Neural progenitor cell (in vitro differentiated cells): ENCODE measurements around the gene LIMD2. TPM values are rescaled to one million over a fixed set of nuclear protein-coding genes. Genes with fewer than 3 reads are reported as not detected.
A peak's percentile ranks its signal among the peaks of the same experiment; 100 is the strongest.

Source experiments
- DNase-seq: peaks from one replicate; pipeline ENCODE4 v3.0.0-alpha.2; 2016; ENCODE audit warnings: low spot score
- H2AFZ ChIP-seq: fragments of 200-600 bp; sonication (generic); replicated peaks from 2 replicates; pipeline ENCODE4 v1.6.1; 2016; ENCODE audit warnings: antibody characterized with exemption
- H3F3A ChIP-seq: fragments of 200-600 bp; sonication (generic); 2 replicates; pipeline ENCODE4 v1.6.1; 2016; ENCODE audit warnings: antibody characterized with exemption, low read depth
- H3K27ac ChIP-seq: fragments of 200-600 bp; sonication (generic); 2 replicates; pipeline ENCODE4 v1.5.1; 2016; ENCODE audit warnings: mild to moderate bottlenecking
- H3K27me3 ChIP-seq: fragments of 200-600 bp; sonication (generic); 2 replicates; pipeline ENCODE4 v1.6.1; 2016; ENCODE audit warnings: mild to moderate bottlenecking, moderate library complexity
- H3K36me3 ChIP-seq: fragments of 200-600 bp; sonication (generic); 2 replicates; pipeline ENCODE4 v1.5.1; 2016
- H3K4me1 ChIP-seq: fragments of 200-600 bp; sonication (generic); 2 replicates; pipeline ENCODE4 v1.6.1; 2016; ENCODE audit warnings: mixed run types
- H3K4me2 ChIP-seq: fragments of 200-600 bp; sonication (generic); 2 replicates; pipeline ENCODE4 v1.6.1; 2016
- H3K4me3 ChIP-seq: fragments of 200-600 bp; sonication (generic); 2 replicates; pipeline ENCODE4 v1.5.1; 2016
- H3K79me2 ChIP-seq: fragments of 200-600 bp; sonication (generic); 2 replicates; pipeline ENCODE4 v1.6.1; 2016; ENCODE audit warnings: low read depth
- H3K9ac ChIP-seq: fragments of 200-600 bp; sonication (generic); 2 replicates; pipeline ENCODE4 v1.6.1; 2016
- H3K9me3 ChIP-seq: fragments of 200-600 bp; sonication (generic); 2 replicates; pipeline ENCODE4 v1.5.1; 2016; ENCODE audit warnings: low read depth
- H4K20me1 ChIP-seq: fragments of 200-600 bp; sonication (generic); 2 replicates; pipeline ENCODE4 v1.6.1; 2016; ENCODE audit warnings: low read depth
- H3K27ac Mint-ChIP-seq: 3 replicates; pipeline ENCODE4 v1.8.0; 2021; ENCODE audit warnings: mixed read lengths
- H3K27me3 Mint-ChIP-seq: 2 replicates; pipeline ENCODE4 v1.8.0; 2022; ENCODE audit warnings: low read depth, mild to moderate bottlenecking, inconsistent platforms, moderate library complexity, mixed read lengths; ENCODE audit not compliant: insufficient read depth
- H3K36me3 Mint-ChIP-seq: 3 replicates; pipeline ENCODE4 v1.8.0; 2021; ENCODE audit warnings: mixed read lengths
- H3K4me1 Mint-ChIP-seq: 3 replicates; pipeline ENCODE4 v1.8.0; 2021; ENCODE audit warnings: mixed read lengths
- H3K4me3 Mint-ChIP-seq: 3 replicates; pipeline ENCODE4 v1.8.0; 2021; ENCODE audit warnings: mild to moderate bottlenecking, moderate library complexity, mixed read lengths
- H3K9me3 Mint-ChIP-seq: 3 replicates; pipeline ENCODE4 v1.8.0; 2020; ENCODE audit warnings: mixed read lengths
- EZH2 ChIP-seq: fragments of 200-600 bp; sonication (generic); IDR thresholded peaks from 2 replicates; pipeline ENCODE4 v1.6.1; 2017; ENCODE audit warnings: antibody characterized with exemption, mild to moderate bottlenecking, moderate library complexity
- EZH2phosphoT487 ChIP-seq: fragments of 200-600 bp; sonication (generic); IDR thresholded peaks from 2 replicates; pipeline ENCODE4 v1.6.1; 2017; ENCODE audit warnings: antibody characterized with exemption
- total RNA-seq: library from RNA; depleted of rRNA; stranded (reverse); fragments of >200 nt; gene quantifications from 2 replicates; pipeline ENCODE4 v1.2.3, GENCODE V29; 2015; ENCODE audit warnings: low replicate concordance
- TF ChIP-seq, protein P1 (sequence below): fragments of 200-600 bp; sonication (generic); IDR thresholded peaks from 2 replicates; pipeline ENCODE4 v1.5.1; 2017; ENCODE audit warnings: antibody characterized with exemption, mild to moderate bottlenecking

LIMD2 gene
- total RNA-seq, 1 donor from 2014 or later, result 7.0 TPM

DNA sequence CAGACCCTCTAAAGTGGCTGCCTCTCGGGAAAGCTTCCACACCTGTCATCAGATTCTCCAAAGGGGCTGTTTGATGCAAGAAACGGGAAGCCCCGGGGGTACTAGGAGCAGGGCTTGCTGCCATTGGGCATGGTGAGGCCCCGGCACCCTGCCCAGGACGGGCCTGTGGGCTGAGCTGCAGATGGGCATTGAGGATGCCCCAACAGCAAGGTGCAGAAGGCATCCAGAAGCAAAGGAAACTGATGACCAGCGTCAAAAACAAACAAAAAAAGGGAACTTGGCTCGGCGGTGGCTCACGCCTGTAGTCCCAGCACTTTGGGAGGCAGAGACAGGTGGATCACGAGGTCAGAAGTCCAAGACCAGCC lies 1.5 kb upstream of the LIMD2 start:
- H3K4me3 Mint-ChIP-seq, result peak overlapping the region; percentile 80
- peaks cover 55% of the 10 kb centered on the region for H4K20me1 ChIP-seq
- H3F3A ChIP-seq, result peaks cover 39% of the 10 kb centered on the region
- H3K36me3 ChIP-seq, result no peaks in the 10 kb centered on the region
- H3K27ac Mint-ChIP-seq, result peak overlapping the region; percentile 78
- no peak overlapping the region for H3K27ac ChIP-seq
- H3K27me3 ChIP-seq, result peaks cover 12% of the 10 kb centered on the region
- peak overlapping the region; percentile 85 for H3K4me3 ChIP-seq
- H3K4me1 ChIP-seq, result peaks cover 11% of the 10 kb centered on the region
- H3K9ac ChIP-seq, result no peak overlapping the region
- H3K27me3 Mint-ChIP-seq, result peaks cover 6% of the 10 kb centered on the region
- H3K9me3 ChIP-seq, result no peaks in the 10 kb centered on the region
- no peak for DNase-seq
- H3K4me2 ChIP-seq, result peak overlapping the region; percentile 98
- no peaks in the 10 kb centered on the region for H3K9me3 Mint-ChIP-seq
- no peak for TF ChIP-seq EZH2phosphoT487
- TF ChIP-seq EZH2, result no peak
- TF ChIP-seq, protein P1, sequence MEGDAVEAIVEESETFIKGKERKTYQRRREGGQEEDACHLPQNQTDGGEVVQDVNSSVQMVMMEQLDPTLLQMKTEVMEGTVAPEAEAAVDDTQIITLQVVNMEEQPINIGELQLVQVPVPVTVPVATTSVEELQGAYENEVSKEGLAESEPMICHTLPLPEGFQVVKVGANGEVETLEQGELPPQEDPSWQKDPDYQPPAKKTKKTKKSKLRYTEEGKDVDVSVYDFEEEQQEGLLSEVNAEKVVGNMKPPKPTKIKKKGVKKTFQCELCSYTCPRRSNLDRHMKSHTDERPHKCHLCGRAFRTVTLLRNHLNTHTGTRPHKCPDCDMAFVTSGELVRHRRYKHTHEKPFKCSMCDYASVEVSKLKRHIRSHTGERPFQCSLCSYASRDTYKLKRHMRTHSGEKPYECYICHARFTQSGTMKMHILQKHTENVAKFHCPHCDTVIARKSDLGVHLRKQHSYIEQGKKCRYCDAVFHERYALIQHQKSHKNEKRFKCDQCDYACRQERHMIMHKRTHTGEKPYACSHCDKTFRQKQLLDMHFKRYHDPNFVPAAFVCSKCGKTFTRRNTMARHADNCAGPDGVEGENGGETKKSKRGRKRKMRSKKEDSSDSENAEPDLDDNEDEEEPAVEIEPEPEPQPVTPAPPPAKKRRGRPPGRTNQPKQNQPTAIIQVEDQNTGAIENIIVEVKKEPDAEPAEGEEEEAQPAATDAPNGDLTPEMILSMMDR, result no peak
- no peaks in the 10 kb centered on the region for H3K79me2 ChIP-seq
- H2AFZ ChIP-seq, result no peak overlapping the region
- H3K4me1 Mint-ChIP-seq, result peaks cover 17% of the 10 kb centered on the region
- H3K36me3 Mint-ChIP-seq, result peaks cover 13% of the 10 kb centered on the region

DNA sequence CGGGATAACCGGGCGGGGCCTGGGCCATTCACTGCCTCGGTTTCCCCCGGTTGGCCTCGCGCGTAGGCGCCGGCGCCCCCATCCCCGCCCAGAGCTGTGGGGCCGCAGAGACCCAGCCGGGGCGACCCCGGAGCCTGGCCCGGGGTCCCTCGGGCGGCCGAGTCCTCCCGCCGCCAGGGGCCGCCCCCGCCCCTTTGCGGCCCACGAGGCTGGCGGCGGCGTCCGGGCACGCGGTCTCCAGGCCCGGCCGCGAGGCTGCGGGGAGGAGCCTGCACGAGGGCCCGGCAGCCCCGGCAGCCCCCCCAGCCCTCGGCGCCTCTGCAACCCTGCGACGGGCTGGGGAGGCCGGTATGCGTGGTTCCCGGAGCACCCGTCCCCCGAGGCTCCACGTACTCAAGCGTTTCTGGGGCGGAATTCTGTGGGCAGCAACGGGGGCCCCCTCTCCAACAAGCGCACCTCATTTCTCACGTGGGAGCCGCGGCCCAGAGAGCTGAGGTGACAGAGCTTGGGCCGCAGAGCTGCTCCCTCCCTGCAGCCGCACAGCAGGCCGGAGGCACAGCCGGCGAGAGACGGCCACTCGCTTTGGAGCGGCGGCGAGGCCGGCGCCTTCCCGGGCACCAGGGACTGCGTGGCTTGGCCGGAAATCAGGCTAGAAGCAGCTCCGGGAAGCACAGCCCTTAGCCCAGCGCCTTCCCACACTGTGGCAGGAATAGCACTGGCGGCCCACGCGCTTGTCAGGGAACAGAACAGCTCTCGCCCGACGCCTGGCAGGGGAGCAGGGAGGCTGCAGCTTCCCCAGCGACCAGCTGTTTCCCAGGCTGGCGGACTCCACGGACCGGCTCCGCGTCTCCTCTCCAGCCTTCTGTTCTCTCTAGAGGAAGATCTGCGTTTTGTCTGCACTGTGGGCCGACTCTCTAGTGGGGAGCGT lies 867 bp upstream of the LIMD2 start:
- no peaks in the 10 kb centered on the region for H3K9me3 ChIP-seq
- TF ChIP-seq EZH2phosphoT487, result peak; percentile 20
- TF ChIP-seq, protein P1, result peak; percentile 43
- TF ChIP-seq EZH2, result peak; percentile 44
- Mint-ChIP-seq H3K4me1 (peaks cover 15% of the 10 kb centered on the region), H3K9me3 (no peaks in the 10 kb centered on the region), H3K36me3 (peaks cover 15% of the 10 kb centered on the region), H3K27ac (peak overlapping the region; percentile 78), H3K27me3 (peaks cover 8% of the 10 kb centered on the region), H3K4me3 (peak overlapping the region; percentile 80)
- no peaks in the 10 kb centered on the region for H3K36me3 ChIP-seq
- DNase-seq, result peak; percentile 74
- peak overlapping the region; percentile 98 for H3K4me2 ChIP-seq
- peaks cover 12% of the 10 kb centered on the region for H3K27me3 ChIP-seq
- no peaks in the 10 kb centered on the region for H3K79me2 ChIP-seq
- peaks cover 11% of the 10 kb centered on the region for H3K4me1 ChIP-seq
- peak overlapping the region; percentile 76 for H2AFZ ChIP-seq
- H3K4me3 ChIP-seq, result peak overlapping the region; percentile 85
- no peak overlapping the region for H3K9ac ChIP-seq
- peaks cover 41% of the 10 kb centered on the region for H3F3A ChIP-seq
- peak overlapping the region; percentile 68 for H3K27ac ChIP-seq
- peaks cover 57% of the 10 kb centered on the region for H4K20me1 ChIP-seq

DNA sequence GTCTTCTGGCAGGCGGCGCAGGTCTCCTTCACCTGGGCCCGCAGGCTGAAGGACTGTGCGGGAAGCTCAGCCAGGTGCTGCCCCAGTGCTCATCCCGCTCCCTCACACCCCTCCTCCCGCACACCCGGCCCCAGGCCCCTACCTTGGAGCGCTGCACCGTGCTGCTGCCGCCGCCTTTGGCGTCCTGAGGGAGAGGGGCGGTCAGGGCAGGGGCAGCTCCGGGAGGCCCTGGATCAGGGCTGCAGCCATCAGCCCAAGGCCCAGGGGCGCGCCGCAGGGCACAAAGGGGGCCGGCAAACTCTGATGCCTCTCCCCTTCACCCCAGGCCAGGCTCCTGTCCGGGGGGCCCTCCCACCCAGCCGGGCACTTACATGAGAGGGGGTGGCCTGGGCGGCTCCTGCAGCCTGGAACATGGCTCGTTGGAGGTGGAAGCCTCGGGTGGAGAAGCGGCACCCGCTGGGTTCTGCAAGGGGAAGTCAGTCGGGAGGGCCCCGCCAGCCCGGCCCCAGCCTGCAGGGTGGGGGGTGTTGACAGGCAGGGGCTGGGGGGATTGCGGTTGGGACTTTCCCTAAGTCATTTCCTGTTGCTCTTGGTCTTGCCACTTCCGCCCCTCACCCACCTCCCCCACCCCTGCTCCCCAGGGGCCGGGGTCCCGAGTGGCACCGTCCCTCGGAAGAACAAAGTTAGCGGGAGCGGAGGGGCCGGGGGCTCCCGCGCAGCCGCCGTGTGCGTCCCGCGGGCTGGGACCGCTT lies 863 bp downstream of the LIMD2 start:
- Histone ChIP-seq H3K4me3 (peak overlapping the region; percentile 85), H3K9ac (no peak overlapping the region), H3K79me2 (no peaks in the 10 kb centered on the region), H3K4me1 (peaks cover 11% of the 10 kb centered on the region), H3K4me2 (peak overlapping the region; percentile 98), H3K27me3 (peaks cover 12% of the 10 kb centered on the region), H3K36me3 (no peaks in the 10 kb centered on the region), H3F3A (peaks cover 47% of the 10 kb centered on the region), H3K27ac (no peak overlapping the region), H2AFZ (no peak overlapping the region), H4K20me1 (peaks cover 56% of the 10 kb centered on the region), H3K9me3 (no peaks in the 10 kb centered on the region)
- Mint-ChIP-seq H3K4me1 (peaks cover 15% of the 10 kb centered on the region), H3K27ac (no peak overlapping the region), H3K4me3 (peak overlapping the region; percentile 84), H3K27me3 (peaks cover 12% of the 10 kb centered on the region), H3K36me3 (peaks cover 17% of the 10 kb centered on the region), H3K9me3 (no peaks in the 10 kb centered on the region)
- DNase-seq, result peak; percentile 46
- TF ChIP-seq, protein P1, result no peak
- TF ChIP-seq EZH2phosphoT487 (no peak), EZH2 (no peak)
